ENCODE data around the gene PSEN2. TPM values are rescaled to one million over a fixed set of nuclear protein-coding genes. Genes with fewer than 3 reads are reported as not detected.

The PSEN2 gene
- polyA plus RNA-seq, 12 donors = 37.8 to 228 (median 119) TPM; not detected in 1

Other genes starting within 250 kb of the PSEN2 start
- 10 to 100 TPM in 11 of 12 donors, not detected in 1; 18.6 to 32.0 (median 23.7) TPM for gene ITPKB, start 131.3 kb upstream of the PSEN2 start, polyA plus RNA-seq (ENCODE audit: insufficient read length in 12 of 12)
- 10 to 100 TPM in 11 of 12 donors, not detected in 1; 30.4 to 73.1 (median 55.3) TPM for gene COQ8A, start 69.7 kb downstream of the PSEN2 start, polyA plus RNA-seq (ENCODE audit: insufficient read length in 12 of 12)